Suprapubic skin (tissue), 4 donors: ENCODE data around the gene TCF7L2.

Experiments
- EP300 ChIP-seq: sonication (generic); formaldehyde crosslinking; IDR thresholded peaks from one replicate; pipeline ENCODE4 v1.6.1; 2017; ENCODE audit warnings: antibody characterized with exemption
- POLR2A ChIP-seq, 2 donors: fragments of 450-650 bp; IDR thresholded peaks; one replicate each; pipeline ENCODE4 v1.6.1; 2017; ENCODE audit warnings: antibody characterized with exemption in 2 of 2, mild to moderate bottlenecking in 2 of 2, moderate library complexity in 2 of 2
- POLR2AphosphoS5 ChIP-seq, 3 donors: sonication (generic); formaldehyde crosslinking; IDR thresholded peaks; one replicate each; pipeline ENCODE4 v1.6.1; 2017; ENCODE audit warnings: antibody characterized with exemption in 3 of 3
- TF ChIP-seq, protein P1 (sequence below), 2 donors: fragments of 200-600 bp in 1 of 2; fragments of 450-650 bp in 1 of 2; sonication (generic) in 1 of 2; IDR thresholded peaks; one replicate each; pipeline ENCODE4 v1.5.1; 2016 to 2019; ENCODE audit warnings: antibody characterized with exemption in 2 of 2, mild to moderate bottlenecking in 1 of 2, moderate library complexity in 1 of 2

DNA sequence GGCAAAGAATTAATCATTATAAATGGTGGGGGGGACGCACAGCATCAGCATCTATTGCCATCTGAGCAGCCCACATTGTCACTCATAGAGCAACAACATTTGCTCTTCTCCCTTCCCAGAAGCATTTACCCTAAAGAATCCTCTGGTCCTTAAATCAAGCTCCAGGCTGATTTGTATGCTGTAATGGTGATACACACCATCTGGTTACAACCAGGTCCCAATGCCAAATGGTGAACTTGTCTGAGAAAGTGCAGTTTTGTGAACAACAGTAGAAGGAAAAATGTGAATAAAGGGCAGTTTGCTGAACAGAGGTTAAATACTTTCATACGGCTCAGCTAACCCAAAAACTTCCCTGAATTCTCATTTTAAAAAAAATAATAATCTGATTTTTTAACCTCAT, 38.8 kb upstream of the TCF7L2 start:
- TF ChIP-seq POLR2A (IDR thresholded peaks at IDR 0.05) (no peak), POLR2AphosphoS5 (IDR thresholded peaks at IDR 0.05) (no peak), EP300 (no peak)
- TF ChIP-seq, protein P1, sequence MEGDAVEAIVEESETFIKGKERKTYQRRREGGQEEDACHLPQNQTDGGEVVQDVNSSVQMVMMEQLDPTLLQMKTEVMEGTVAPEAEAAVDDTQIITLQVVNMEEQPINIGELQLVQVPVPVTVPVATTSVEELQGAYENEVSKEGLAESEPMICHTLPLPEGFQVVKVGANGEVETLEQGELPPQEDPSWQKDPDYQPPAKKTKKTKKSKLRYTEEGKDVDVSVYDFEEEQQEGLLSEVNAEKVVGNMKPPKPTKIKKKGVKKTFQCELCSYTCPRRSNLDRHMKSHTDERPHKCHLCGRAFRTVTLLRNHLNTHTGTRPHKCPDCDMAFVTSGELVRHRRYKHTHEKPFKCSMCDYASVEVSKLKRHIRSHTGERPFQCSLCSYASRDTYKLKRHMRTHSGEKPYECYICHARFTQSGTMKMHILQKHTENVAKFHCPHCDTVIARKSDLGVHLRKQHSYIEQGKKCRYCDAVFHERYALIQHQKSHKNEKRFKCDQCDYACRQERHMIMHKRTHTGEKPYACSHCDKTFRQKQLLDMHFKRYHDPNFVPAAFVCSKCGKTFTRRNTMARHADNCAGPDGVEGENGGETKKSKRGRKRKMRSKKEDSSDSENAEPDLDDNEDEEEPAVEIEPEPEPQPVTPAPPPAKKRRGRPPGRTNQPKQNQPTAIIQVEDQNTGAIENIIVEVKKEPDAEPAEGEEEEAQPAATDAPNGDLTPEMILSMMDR (IDR thresholded peaks at IDR 0.05): no peak
